Endothelial cell of umbilical vein (primary cell): ENCODE results near the gene CRYZL1. TPM values are rescaled to one million over a fixed set of nuclear protein-coding genes. Genes with fewer than 3 reads are reported as not detected.
"Not testable (repeated sequence)": the region's sequence is repeated elsewhere in the genome, so short reads cannot be mapped to it uniquely, and the experiment has no call there.

Source experiments
- BruUV-seq: library from RNA; stranded (reverse); fragments of 400-500 nt; replicated peaks from 2 replicates; lab custom pipeline; 2021; lab: Mats Ljungman, UMichigan
- CTCF ChIA-PET: fragments of 300-600, 350-600 bp; sonication (Branson Sonifier 250); formaldehyde crosslinking; loops from one replicate; lab custom pipeline; 2021; ENCODE audit warnings: antibody characterized with exemption, inconsistent platforms; lab: Charles Lee
- POLR2A ChIA-PET: fragments of 300-600, 350-600 bp; sonication (Branson Sonifier 250); formaldehyde crosslinking; loops from one replicate; lab custom pipeline; 2021; ENCODE audit warnings: antibody characterized with exemption, inconsistent platforms; lab: Charles Lee
- DNase-seq: peaks from one replicate; pipeline ENCODE4 v3.0.0-alpha.2; 2011; ENCODE audit warnings: low read depth, low spot score
- FAIRE-seq: peaks from 2 replicates; lab custom pipeline; 2011; peaks lifted over from hg19 to GRCh38; lab: Jason Lieb, UNC
- H2AFZ ChIP-seq: 2 replicates; pipeline ENCODE4 v1.6.0; 2012; ENCODE audit warnings: low read depth, low read length, control low read depth, inconsistent platforms
- H3K27ac ChIP-seq: 2 replicates; pipeline ENCODE4 v1.5.1; 2011; ENCODE audit warnings: low read depth, mild to moderate bottlenecking, control low read depth, low read length, moderate library complexity; ENCODE audit not compliant: insufficient read depth
- H3K27me3 ChIP-seq, 2 experiments: 2 replicates each; pipeline versions ENCODE4 v1.6.0 to v1.6.1; 2011; ENCODE audit warnings: low read length in 2 of 2, mixed read lengths in 1 of 2; ENCODE audit not compliant: control insufficient read depth in 2 of 2, insufficient read depth in 2 of 2
- H3K36me3 ChIP-seq, 2 experiments: 2 replicates in 1 of 2; 3 replicates in 1 of 2; pipeline ENCODE4 v1.5.1; 2011; ENCODE audit warnings: low read length in 2 of 2, mild to moderate bottlenecking in 1 of 2, moderate library complexity in 1 of 2; ENCODE audit not compliant: control insufficient read depth in 2 of 2, insufficient read depth in 2 of 2; ENCODE audit errors: extremely low read depth in 1 of 2
- H3K4me1 ChIP-seq: 3 replicates; pipeline ENCODE4 v1.5.1; 2011; ENCODE audit warnings: mild to moderate bottlenecking, low read length; ENCODE audit not compliant: control insufficient read depth, insufficient read depth; ENCODE audit errors: extremely low read depth
- H3K4me2 ChIP-seq: 2 replicates; pipeline ENCODE4 v1.6.1; 2011; ENCODE audit warnings: low read length, control low read depth, mixed read lengths; ENCODE audit not compliant: insufficient read depth
- H3K4me3 ChIP-seq, 3 experiments: fragments of 200-600 bp in 1 of 3; sonication (generic), shearing (Covaris generic) in 1 of 3; replicated peaks in 1 of 3; 2 replicates each; pipeline ENCODE4 v1.5.1; 2011 to 2016; ENCODE audit warnings: control low read depth in 3 of 3, low read length in 3 of 3, mild to moderate bottlenecking in 2 of 3, inconsistent platforms in 1 of 3, low read depth in 1 of 3, moderate library complexity in 1 of 3; ENCODE audit not compliant: insufficient read depth in 1 of 3
- H3K79me2 ChIP-seq: 2 replicates; pipeline ENCODE4 v1.6.0; 2012; ENCODE audit warnings: low read length, inconsistent platforms; ENCODE audit not compliant: control insufficient read depth, insufficient read depth
- H3K9ac ChIP-seq: replicated peaks from 2 replicates; pipeline ENCODE3; 2011; ENCODE audit warnings: low read length, control low read depth; ENCODE audit not compliant: insufficient read depth; ENCODE audit errors: extremely low read depth
- H3K9me1 ChIP-seq: replicated peaks from 3 replicates; pipeline ENCODE4 v1.6.0; 2011; ENCODE audit warnings: mild to moderate bottlenecking, low read length; ENCODE audit not compliant: control insufficient read depth, insufficient read depth; ENCODE audit errors: extremely low read depth
- H3K9me3 ChIP-seq: replicated peaks from 2 replicates; pipeline ENCODE4 v1.5.1; 2012; ENCODE audit warnings: low read length, inconsistent platforms; ENCODE audit not compliant: control insufficient read depth, insufficient read depth
- H4K20me1 ChIP-seq: replicated peaks from 2 replicates; pipeline ENCODE3; 2011; ENCODE audit warnings: mild to moderate bottlenecking, low read length; ENCODE audit not compliant: control insufficient read depth, insufficient read depth; ENCODE audit errors: extremely low read depth
- EZH2 ChIP-seq: IDR thresholded peaks from 2 replicates; pipeline ENCODE4 v1.6.1; 2012; ENCODE audit warnings: borderline replicate concordance, low read depth, mild to moderate bottlenecking, moderate library complexity, low read length, inconsistent platforms; ENCODE audit not compliant: severe bottlenecking
- FOS ChIP-seq: IDR thresholded peaks from 2 replicates; pipeline ENCODE4 v1.6.1; 2011; ENCODE audit warnings: mild to moderate bottlenecking, low read length, moderate library complexity, borderline replicate concordance; ENCODE audit not compliant: insufficient read depth
- GATA2 ChIP-seq: IDR thresholded peaks from 2 replicates; pipeline ENCODE4 v1.7.0; 2011; ENCODE audit warnings: low read depth, mild to moderate bottlenecking, moderate library complexity, mixed read lengths, low read length; ENCODE audit not compliant: insufficient read length, insufficient read depth
- JUN ChIP-seq: IDR thresholded peaks from 2 replicates; pipeline ENCODE4 v1.6.1; 2011; ENCODE audit warnings: borderline replicate concordance, low read depth; ENCODE audit not compliant: insufficient read length, insufficient read depth
- MYC ChIP-seq: IDR thresholded peaks from one replicate; pipeline ENCODE4 v1.6.1; 2011; ENCODE audit warnings: mild to moderate bottlenecking, low read depth, low read length
- POLR2A ChIP-seq: IDR thresholded peaks from 2 replicates; pipeline ENCODE4 v1.6.1; 2012; ENCODE audit warnings: low read depth, mild to moderate bottlenecking, control low read depth, low read length
- POLR2AphosphoS5 ChIP-seq: IDR thresholded peaks from 2 replicates; pipeline ENCODE4 v1.6.1; 2012; ENCODE audit warnings: low read depth, mild to moderate bottlenecking, control low read depth, low read length, moderate library complexity; ENCODE audit not compliant: insufficient read depth
- dilution Hi-C: fragments of 300-500 bp; cut with MboI; formaldehyde crosslinking; loops from one replicate; pipeline ENCODE4 v1.15.0; 2019; ENCODE audit warnings: low sequenced_read_pairs; ENCODE audit not compliant: extremely low pct_ligation_motif_present
- intact Hi-C: fragments of 100-400 bp; cut with micrococcal nuclease; formaldehyde crosslinking; loops from one replicate; pipeline ENCODE4 v1.10.0; 2022
- polyA plus RNA-seq, 4 experiments: library from polyadenylated mRNA; depleted of rRNA in 3 of 4; stranded (reverse) in 3 of 4; unstranded in 1 of 4; fragments of >200 nt; gene quantifications; 2 replicates each; pipeline versions ENCODE4 v1.2.1 to v1.2.3, GENCODE V29; 2011 to 2012; ENCODE audit warnings: missing spikeins in 1 of 4
- total RNA-seq: library from RNA; stranded (reverse); gene quantifications from 2 replicates; pipeline ENCODE4 v1.2.3, GENCODE V29; 2021
- TF ChIP-seq, protein P1 (sequence below), 2 donors: IDR thresholded peaks; 1 replicate in 1 of 2; 2 replicates in 1 of 2; pipeline ENCODE4 v1.5.1; 2011; ENCODE audit warnings: low read length in 2 of 2, mild to moderate bottlenecking in 2 of 2, moderate library complexity in 2 of 2, control low read depth in 1 of 2, inconsistent platforms in 1 of 2, low read depth in 1 of 2; ENCODE audit not compliant: insufficient read depth in 1 of 2; ENCODE audit errors: extremely low read depth in 1 of 2
- TF ChIP-seq, protein P2 (sequence below): IDR thresholded peaks from 2 replicates; pipeline ENCODE4 v1.6.1; 2011; ENCODE audit not compliant: insufficient read depth, insufficient read length

Gene CRYZL1
- total and polyA plus RNA-seq, 2 donors (not counting 3 experiments of a cell fraction or from before 2014, with no cell fraction given) = 26.4 to 42.1 TPM

DNA sequence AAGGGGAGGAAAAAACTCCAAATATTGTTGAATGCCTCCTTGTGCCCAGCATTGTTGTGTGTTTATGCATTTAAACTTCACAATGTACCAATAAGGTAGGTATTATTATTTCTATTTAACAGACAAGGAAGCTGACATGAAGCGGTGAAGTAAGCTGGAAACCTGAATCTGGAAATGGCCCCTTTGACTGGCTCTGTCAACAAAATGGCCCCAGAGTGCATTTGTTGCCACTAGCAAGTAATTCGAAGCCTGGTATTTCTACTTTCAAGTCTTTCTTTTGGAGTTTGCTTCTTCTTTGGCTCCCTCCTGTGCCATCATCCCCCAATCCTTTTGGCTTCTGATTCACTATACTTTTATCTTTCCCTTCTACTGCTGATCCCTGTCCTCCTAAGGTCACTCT, 23.1 kb downstream of the CRYZL1 start:
- POLR2A ChIA-PET = no interaction called here
- Histone ChIP-seq H3K9me1 (no peaks in the 10 kb centered on the region), H2AFZ (no peak overlapping the region), H4K20me1 (no peaks in the 10 kb centered on the region), H3K79me2 (no peaks in the 10 kb centered on the region), H3K27ac (no peak overlapping the region), H3K9ac (no peak overlapping the region), H3K36me3 (peaks cover 0 to 2% of the 10 kb centered on the region in 2 experiments), H3K9me3 (no peaks in the 10 kb centered on the region), H3K4me1 (no peaks in the 10 kb centered on the region), H3K4me3 (no peak overlapping the region), H3K4me2 (no peak overlapping the region), H3K27me3 (no peaks in the 10 kb centered on the region)
- no TSS peak for BruUV-seq
- dilution Hi-C loops (no loop called here), intact Hi-C loops (no loop called here)
- TF ChIP-seq, protein P1, sequence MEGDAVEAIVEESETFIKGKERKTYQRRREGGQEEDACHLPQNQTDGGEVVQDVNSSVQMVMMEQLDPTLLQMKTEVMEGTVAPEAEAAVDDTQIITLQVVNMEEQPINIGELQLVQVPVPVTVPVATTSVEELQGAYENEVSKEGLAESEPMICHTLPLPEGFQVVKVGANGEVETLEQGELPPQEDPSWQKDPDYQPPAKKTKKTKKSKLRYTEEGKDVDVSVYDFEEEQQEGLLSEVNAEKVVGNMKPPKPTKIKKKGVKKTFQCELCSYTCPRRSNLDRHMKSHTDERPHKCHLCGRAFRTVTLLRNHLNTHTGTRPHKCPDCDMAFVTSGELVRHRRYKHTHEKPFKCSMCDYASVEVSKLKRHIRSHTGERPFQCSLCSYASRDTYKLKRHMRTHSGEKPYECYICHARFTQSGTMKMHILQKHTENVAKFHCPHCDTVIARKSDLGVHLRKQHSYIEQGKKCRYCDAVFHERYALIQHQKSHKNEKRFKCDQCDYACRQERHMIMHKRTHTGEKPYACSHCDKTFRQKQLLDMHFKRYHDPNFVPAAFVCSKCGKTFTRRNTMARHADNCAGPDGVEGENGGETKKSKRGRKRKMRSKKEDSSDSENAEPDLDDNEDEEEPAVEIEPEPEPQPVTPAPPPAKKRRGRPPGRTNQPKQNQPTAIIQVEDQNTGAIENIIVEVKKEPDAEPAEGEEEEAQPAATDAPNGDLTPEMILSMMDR (IDR thresholded peaks at IDR 0.05; ENCODE audit: extremely low read depth in 1 of 2, insufficient read depth in 1 of 2, low read depth in 1 of 2, low read length in 2 of 2) = no peak
- TF ChIP-seq JUN = no peak
- TF ChIP-seq POLR2AphosphoS5 = no peak
- TF ChIP-seq, protein P2, sequence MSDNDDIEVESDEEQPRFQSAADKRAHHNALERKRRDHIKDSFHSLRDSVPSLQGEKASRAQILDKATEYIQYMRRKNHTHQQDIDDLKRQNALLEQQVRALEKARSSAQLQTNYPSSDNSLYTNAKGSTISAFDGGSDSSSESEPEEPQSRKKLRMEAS = no peak
- no peak for TF ChIP-seq GATA2
- TF ChIP-seq FOS = no peak
- no peak for TF ChIP-seq MYC
- no peak for TF ChIP-seq POLR2A
- TF ChIP-seq EZH2 = no peak
- DNase-seq (no peak), FAIRE-seq (no peak)
- CTCF ChIA-PET = interaction anchor here (1.0 kb wide), 1 partner anchor 13 kb away, joined by 4 read pairs; no protein-coding TSS in a partner anchor

DNA sequence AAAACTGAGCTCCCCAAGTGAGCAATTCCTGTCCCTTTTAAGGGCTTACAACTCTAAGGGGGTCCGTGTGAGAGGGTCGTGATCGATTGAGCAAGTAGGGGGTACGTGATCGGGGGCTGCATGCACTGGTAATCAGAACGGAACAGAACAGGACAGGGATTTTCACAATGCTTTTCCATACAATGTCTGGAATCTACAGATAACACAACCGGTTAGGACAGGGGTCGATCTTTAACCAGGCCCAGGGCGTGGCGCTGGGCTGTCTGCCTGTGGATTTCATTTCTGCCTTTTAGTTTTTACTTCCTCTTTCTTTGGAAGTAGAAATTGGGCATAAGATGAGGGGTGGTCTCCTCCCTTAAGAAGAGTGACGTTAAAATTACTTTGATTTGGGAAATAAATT, 24.0 kb downstream of the CRYZL1 start:
- DNase-seq, H3K36me3 ChIP-seq, H3K9me1 ChIP-seq, H4K20me1 ChIP-seq, H3K4me1 ChIP-seq, H3K4me3 ChIP-seq, FAIRE-seq, H2AFZ ChIP-seq, H3K27ac ChIP-seq, H3K4me2 ChIP-seq, intact Hi-C loops, H3K9me3 ChIP-seq, POLR2A ChIA-PET, H3K9ac ChIP-seq, H3K79me2 ChIP-seq, dilution Hi-C loops, H3K27me3 ChIP-seq, BruUV-seq: not testable (repeated sequence)
- CTCF ChIA-PET = interaction anchor here (1.2 kb wide), 1 partner anchor 12 kb away, joined by 5 read pairs; no protein-coding TSS in a partner anchor
